NCI-H128 (cell line): ENCODE measurements around the gene MED1.
"Not testable (repeated sequence)": the region's sequence is repeated elsewhere in the genome, so short reads cannot be mapped to it uniquely, and the experiment has no call there.

Experiments
- DNase-seq: peaks from one replicate; lab custom pipeline; 2025; ENCODE audit not compliant: unreplicated experiment; lab: John Stamatoyannopoulos, UW

Gene MED1

GRCh38 chr17:39416141-39416540, 34.9 kb downstream of the MED1 start:
- DNase-seq: no peak

GRCh38 chr17:39410279-39410678, 40.8 kb downstream of the MED1 start:
- no peak for DNase-seq

- DNase-seq: no peak
Measured at GRCh38 chr17:39408360-39408759, 42.7 kb downstream of the MED1 start.

GRCh38 chr17:39406951-39407350, 44.1 kb downstream of the MED1 start:
- no peak for DNase-seq

GRCh38 chr17:39405436-39405835, 45.6 kb downstream of the MED1 start:
- no peak for DNase-seq

- DNase-seq: no peak
Measured at GRCh38 chr17:39404542-39405378, 46.3 kb downstream of the MED1 start.

- DNase-seq: no peak
Measured at GRCh38 chr17:39402890-39403605, 48.0 kb downstream of the MED1 start.

GRCh38 chr17:39402244-39402889, 48.7 kb downstream of the MED1 start:
- peak; percentile 52 for DNase-seq

GRCh38 chr17:39401412-39402243, 49.4 kb downstream of the MED1 start, which contains the start of gene FBXL20:
Gene FBXL20 (minus strand): TSS chr17:39401626. CDS start chr17:39401402, 224 bp downstream.
- DNase-seq: peak; percentile 63

- DNase-seq: no peak
Measured at GRCh38 chr17:39400547-39401411, 50.3 kb downstream of the MED1 start.

GRCh38 chr17:39399791-39400190, 51.3 kb downstream of the MED1 start:
- no peak for DNase-seq

- DNase-seq: no peak
Measured at GRCh38 chr17:39393736-39394135, 57.3 kb downstream of the MED1 start.

GRCh38 chr17:39391448-39391847, 59.6 kb downstream of the MED1 start:
- no peak for DNase-seq

- DNase-seq: no peak
Measured at GRCh38 chr17:39385040-39385439, 66.0 kb downstream of the MED1 start.

- no peak for DNase-seq
Measured at GRCh38 chr17:39380144-39380543, 70.9 kb downstream of the MED1 start.

- no peak for DNase-seq
Measured at GRCh38 chr17:39376434-39376833, 74.6 kb downstream of the MED1 start.

- DNase-seq: not testable (repeated sequence)
Measured at GRCh38 chr17:39367805-39368204, 83.3 kb downstream of the MED1 start.

- DNase-seq: no peak
Measured at GRCh38 chr17:39365872-39366271, 85.2 kb downstream of the MED1 start.

- DNase-seq: no peak
Measured at GRCh38 chr17:39365242-39365641, 85.8 kb downstream of the MED1 start.
